GM10266 (cell line): ENCODE results near the gene NFAT5.

Experiments used
- DNase-seq: peaks from one replicate; pipeline ENCODE4 v3.0.0; 2012; ENCODE audit errors: extremely low spot score
- TF ChIP-seq, protein P1 (sequence below): IDR thresholded peaks from 2 replicates; pipeline ENCODE4 v1.5.1; 2012; ENCODE audit warnings: mild to moderate bottlenecking, low read depth; ENCODE audit not compliant: control insufficient read depth, insufficient read depth; ENCODE audit errors: missing control alignments

NFAT5 gene

DNA sequence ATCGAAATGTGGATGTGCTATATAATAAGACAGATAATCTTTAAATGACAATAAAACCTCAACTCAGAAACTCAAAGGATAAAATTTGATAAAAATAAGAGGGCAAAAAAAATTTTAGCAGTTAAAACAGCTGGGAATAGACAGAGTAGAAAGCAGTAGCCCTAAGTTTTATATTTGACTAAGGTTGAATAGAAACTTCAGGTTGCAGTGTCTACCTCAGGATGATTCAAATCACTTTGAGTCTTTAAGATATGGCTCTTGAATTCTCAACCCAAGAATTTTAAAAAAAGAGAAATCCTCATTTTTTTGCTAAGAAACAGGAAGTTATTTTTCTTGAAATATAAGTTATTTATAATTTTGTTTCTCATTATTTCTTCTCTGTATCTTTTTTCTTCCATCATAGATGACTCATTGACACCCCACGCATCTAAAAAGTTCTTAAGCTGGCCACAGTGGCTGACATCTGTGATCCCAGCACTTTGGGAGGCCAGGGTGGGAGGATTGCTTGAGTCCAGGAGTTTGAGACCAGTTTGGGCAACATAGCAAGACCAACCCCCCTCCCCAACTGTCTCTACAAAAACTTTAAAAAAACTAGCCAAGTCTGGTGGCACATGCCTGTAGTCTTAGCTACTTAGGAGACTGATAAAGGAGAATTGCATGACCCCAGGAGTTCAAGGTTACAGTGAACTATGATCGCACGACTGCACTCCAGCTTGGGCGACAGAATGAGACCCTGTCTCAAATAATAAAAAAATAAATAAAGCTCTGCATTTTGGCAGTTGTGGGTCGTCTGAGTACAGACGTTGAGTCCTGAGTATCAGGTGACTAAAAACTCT is 23.9 kb downstream of the NFAT5 start:
- TF ChIP-seq, protein P1, sequence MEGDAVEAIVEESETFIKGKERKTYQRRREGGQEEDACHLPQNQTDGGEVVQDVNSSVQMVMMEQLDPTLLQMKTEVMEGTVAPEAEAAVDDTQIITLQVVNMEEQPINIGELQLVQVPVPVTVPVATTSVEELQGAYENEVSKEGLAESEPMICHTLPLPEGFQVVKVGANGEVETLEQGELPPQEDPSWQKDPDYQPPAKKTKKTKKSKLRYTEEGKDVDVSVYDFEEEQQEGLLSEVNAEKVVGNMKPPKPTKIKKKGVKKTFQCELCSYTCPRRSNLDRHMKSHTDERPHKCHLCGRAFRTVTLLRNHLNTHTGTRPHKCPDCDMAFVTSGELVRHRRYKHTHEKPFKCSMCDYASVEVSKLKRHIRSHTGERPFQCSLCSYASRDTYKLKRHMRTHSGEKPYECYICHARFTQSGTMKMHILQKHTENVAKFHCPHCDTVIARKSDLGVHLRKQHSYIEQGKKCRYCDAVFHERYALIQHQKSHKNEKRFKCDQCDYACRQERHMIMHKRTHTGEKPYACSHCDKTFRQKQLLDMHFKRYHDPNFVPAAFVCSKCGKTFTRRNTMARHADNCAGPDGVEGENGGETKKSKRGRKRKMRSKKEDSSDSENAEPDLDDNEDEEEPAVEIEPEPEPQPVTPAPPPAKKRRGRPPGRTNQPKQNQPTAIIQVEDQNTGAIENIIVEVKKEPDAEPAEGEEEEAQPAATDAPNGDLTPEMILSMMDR: no peak
- no peak for DNase-seq

DNA sequence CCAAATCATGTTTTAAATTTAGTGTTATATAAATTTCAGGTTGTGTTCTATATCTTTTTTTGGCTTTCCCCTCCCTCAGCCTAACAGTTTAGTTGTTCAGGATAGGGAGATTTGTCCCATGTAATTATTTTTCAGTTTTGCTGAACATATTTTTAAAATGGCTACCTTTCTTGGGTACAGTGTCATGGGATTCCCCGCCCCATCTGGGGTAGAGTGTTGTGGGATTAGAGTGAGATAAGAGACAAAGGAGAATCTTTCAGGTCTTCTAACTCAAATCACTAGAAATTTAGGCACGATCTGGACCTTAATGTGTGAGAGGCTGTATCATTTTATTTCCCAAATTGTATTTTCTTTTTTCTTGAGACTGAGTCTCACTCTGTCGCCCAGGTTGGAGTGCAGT is 24.8 kb downstream of the NFAT5 start:
- DNase-seq: no peak
- TF ChIP-seq, protein P1: no peak

DNA sequence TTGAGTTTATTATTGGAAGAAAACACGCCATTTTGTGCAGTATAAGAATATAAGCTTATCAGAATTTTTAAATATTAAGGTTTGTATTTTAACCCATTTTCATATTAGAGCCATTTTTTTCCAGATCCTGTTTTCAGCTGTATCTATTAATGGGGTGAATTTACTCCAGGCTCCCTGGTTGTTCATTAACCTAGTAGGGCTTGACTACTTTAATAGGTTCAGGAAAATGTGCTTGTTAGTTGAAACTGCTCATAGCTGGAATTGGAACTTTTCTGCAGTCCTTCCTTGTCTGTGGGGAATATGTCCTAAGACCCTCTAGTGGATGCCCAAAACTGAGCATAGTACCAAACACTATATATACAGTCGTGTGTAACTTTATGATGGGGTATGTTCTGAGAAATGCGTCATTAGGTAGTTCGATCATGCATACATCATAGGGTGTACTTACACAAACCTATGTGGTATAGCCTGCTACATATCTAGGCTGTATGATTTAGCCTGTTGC is 28.0 kb downstream of the NFAT5 start:
- TF ChIP-seq, protein P1: no peak
- DNase-seq: no peak

DNA sequence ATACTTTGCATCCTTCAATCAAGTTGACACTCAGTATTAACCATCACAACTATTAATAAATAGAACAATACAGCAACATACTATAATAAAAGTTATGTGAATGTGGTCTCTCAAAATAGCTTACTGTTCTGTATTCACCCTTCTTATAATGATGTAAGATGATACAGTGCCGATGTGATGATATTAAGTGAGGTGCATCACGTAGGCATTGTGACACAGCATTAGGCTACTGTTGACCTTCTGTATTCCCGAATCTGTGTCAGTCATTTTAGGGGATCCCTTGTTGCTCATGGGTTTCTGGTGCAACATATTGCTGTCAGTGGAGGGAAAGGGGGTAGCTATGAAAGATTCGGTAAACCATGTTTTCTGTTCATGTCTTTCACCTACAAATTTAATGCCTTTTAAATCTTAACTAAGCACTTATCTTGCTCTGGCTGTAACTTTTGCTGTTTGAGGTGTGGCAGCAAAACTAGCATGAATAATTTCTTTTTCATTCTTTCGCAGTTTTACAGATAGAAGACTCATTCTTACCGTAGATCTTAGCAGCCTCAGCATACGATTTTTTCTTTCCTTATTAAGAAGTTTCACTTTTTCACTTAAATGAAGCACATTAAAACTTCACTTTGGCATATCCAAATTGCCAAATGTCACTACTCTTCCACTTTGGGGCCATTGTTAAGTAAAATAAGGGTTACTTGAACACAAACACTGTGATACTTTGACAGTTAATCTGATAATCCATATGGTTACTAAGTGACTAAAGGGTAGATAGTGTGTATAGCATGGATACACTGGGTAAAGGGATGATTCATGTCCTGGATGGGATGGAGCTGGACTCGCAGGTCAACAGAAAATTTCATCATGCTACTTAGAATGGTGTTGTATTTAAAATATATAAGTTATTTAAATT is 29.6 kb downstream of the NFAT5 start:
- DNase-seq: no peak

DNA sequence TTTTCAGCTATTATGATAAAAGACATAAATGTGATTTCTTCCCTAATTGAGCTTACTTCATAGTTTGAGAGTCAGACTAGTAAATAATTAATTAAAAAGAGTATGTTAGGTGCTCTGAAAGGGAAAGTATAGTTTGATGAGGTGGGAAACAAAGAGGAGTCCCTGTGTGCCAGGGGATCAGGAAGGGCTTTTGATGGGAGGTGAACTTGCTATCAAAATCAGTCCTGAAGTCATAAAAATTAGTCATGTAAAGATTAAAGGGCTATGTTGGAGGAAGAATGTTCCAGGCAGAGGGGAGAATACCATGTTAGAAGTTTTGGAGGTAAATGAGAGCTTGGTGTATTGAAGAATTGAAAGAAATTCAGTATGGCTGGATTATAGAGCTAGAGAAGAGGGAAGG is 31.0 kb downstream of the NFAT5 start:
- DNase-seq: no peak
- TF ChIP-seq, protein P1: no peak

More for the DNA sequence above, 29.6 kb downstream of the NFAT5 start:
- TF ChIP-seq, protein P1: no peak

DNA sequence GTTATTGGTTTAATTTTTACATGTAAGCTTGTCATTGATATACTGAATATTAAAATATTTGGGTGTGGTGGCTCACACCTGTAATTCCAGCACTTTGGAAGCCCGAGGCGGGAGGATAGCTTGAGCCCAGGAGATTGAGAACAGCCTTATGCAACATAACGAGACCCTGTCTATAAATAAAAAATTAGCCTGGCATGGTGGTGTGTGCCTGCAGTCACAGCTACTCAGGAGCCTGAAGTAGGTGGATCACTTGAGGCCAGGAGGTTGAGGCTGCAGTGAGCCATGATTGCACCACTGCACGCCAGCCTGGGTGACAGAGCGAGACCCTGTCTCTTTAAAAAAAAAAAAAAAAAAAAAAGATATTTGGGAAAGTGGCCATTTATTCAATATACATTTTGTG is 32.3 kb downstream of the NFAT5 start:
- TF ChIP-seq, protein P1: no peak
- DNase-seq: no peak
